ENCODE measurements around the gene TCF12.
"Not testable (repeated sequence)": the region's sequence is repeated elsewhere in the genome, so short reads cannot be mapped to it uniquely, and the experiment has no call there.

The TCF12 gene

DNA sequence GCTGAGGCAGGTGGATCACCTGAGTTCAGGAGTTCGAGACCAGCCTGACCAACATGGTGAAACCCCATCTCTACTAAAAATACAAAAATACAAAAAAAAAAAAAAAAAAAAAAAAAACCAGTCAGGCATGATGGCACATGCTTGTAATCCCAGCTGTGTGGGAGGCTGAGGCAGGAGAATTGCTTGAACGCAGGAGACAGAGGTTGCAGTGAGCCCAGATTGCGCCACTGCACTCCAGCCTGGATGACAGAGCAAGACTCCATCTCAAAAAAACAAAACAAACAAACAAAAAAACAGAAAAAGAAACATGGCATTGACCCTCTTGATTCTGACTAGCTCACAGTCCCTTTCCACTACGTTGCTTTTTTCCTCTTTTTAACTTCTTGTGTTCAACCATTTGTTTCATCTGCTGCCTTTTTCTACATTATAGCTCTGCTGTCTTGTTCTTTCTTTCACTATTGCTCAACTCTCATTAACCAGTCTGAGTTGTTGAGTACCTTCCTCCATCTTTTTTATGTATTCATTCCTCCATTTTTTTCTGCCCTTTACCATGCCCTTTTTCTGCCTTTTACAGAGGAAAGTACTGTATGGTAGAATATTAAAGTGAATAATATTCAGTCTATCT is 179.6 kb downstream of the TCF12 start:
- not testable (repeated sequence) for DNase-seq

DNA sequence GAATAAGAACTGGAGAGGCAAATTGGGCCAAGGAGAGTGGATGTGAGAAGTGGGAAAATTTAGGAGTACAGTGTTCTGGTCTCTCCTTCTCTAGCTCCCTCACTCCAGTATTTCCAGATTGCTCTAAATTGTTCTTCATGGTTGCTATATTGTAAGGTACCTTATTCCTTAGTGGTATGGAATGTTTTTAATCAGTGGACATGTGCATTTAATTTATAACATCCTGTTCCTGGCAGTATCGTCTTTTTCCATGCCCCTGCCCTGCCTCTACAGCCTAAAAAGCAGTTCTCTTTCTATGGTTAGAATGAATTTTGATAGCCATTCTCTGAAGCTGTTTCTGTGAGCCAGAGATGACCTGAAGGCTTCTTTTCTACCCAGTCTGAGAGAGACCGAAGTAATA is 180.5 kb downstream of the TCF12 start:
- no peak for DNase-seq

DNA sequence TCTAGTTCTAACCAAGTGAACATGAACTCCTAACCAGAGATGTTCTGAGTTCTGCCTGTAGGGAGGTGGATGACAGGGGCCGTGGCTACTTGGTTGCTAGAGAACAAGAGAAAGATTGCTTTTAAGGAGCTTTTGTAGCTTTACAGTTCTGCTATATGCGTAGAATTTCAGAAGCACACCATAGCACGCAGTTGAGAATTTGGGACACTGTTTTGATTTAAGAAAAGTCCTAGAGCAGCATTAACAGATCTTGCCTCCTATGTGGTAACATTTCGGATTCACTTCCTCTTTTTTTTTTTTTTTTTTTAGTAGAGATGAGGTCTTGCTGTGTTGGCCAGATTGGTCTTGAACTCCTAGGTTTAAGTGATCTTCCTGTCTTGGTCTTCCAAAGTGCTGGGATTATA is 181.7 kb downstream of the TCF12 start:
- no peak for DNase-seq

DNA sequence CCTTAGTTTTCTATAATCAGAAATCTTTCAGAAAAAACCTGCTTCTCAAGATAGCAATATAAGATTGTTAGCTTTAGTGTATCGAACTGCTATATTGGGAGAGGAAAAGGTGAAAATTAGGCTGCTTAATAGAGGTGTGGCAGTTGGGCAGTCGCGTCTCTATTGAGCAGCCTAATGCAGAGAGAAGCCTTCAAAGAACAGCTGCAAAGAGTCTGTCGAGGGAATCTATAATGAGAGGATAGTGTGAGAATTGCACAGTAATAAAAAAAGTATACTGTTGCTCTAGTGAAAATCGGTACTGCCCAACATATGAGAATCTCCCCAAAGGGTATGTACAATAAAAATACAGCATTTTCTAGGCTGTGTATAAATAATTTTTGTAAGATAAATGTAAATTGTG is 184.4 kb downstream of the TCF12 start:
- DNase-seq, result no peak

DNA sequence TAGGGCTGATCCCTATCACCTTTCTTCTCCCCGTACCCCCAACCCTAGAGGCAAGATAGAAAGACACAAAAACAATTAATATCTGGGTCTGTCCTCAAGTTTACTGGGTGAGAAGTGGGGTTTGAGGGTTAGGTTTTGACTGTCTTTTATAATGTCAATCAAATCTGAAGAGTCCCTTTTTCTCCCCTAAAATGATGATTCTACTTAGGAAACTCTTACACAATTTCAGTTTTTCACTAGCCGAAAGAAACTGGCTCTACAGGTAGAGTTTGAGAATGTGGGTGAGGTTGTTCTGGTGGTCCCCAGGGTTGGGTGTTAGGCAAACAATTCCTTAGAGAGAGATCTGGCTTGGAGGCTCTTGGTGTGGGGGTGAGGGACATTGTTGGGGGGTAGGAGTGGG is 189.9 kb downstream of the TCF12 start:
- DNase-seq, result no peak

DNA sequence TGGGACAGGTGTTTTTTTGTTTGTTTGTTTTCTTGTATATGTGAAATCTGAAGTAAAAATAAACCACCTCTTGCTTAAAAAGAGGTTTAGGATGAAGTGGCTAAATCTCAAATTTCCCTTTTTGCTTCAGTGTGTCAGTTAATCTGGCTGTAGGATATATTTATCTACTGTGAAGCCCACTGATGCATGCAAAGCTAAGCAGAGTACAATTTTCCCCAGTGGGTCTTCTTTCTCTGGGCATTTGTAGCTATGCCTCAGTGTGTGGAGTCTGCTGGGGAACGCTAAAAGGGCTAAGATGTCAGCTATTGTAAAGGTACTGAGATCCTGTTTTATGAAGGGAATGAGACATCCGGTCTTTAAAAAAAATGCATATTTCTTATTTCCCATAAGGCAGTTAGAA is 190.6 kb downstream of the TCF12 start:
- no peak for DNase-seq

DNA sequence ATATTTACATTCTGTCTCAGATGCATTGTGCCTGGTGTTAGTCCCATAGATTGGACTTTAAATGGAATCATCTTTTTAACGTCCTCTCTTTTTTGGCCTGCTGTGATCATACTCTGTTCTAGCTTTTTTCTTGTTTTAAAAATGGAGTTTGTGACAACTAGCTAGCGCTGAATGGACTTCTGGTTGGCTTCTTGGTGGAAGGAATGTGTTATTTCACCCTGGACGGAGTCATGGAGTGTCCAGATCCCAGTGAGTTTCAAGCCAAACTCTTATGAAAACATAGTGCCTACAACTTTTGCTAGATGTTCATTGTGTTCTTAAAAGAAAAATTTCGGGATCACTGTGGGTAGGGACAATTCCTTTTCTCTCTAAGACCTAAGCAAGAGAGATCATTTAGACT is 192.6 kb downstream of the TCF12 start:
- no peak for DNase-seq

DNA sequence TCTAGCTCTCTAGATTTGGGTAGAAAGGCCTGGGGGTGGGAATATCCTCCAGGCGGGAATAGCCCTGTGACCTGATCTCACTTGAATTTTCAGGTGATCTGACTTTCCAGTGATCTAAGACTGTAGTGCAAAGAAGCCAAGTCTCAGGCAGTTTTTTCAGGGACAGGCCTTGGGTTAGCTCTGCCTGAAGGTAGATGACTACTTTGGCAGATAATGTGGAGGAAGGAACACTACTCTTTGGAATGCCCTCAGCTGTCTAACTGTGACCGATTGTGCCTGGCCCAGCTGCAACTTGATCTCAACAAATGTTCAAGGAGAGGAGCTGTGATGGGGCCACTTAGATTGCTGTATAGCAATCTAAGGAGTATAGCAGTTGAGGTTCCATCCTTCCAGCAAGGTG is 193.7 kb downstream of the TCF12 start:
- no peak for DNase-seq

DNA sequence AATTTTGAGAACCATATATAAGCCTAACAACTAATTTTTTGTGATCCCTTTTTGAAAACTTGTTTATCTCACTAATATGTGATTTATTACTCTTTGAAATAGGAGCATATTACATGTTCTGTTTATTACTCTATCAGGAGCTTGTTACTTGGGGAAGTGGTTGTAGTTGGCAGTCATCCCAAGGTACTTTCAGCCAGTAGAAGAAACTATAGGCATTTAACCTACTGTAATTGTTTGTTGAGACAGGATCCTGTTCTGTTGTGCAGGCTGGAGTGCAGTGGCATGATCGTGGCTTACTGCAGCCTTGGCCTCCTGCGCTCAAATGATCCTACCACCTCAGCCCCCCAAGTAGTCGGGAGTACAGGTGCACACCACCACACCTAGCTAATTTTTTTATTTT is 195.6 kb downstream of the TCF12 start:
- no peak for DNase-seq

DNA sequence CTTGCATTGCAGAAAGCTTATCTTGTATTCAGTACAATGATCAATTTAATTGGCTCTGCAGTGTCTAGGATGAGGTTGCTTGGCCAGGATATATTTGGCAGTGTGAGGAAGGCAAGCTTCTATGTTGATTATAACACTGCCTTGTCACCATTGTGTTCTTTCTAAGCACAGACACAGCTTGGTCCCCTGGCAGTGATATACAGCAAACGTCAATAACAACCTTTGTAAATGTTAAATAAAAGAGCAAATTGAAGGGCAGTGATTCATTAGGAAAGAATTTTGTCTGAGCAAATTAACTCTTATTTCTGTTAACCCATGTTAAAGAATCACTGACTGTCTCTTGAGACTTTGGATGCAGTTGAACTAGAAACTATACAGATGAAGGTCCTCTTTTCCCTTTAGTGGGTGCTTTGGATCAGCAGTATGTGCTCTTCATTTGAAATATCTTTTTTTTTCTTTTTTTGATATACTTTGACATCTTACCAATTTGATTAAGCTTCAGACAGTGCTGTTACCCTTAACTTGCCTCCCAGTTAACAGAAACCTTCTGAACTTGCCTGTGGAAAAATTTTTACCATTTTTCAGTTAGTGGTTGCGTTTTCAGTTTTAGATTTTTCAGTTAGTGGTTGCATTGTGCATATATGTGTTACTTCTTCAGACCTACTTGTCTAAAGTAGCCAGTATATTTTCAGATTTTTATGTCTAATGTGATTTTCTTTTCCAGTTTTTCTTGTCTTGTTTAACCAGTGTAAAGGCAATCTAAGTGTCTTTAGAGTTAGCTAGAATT is 199.8 kb downstream of the TCF12 start:
- DNase-seq, result no peak

DNA sequence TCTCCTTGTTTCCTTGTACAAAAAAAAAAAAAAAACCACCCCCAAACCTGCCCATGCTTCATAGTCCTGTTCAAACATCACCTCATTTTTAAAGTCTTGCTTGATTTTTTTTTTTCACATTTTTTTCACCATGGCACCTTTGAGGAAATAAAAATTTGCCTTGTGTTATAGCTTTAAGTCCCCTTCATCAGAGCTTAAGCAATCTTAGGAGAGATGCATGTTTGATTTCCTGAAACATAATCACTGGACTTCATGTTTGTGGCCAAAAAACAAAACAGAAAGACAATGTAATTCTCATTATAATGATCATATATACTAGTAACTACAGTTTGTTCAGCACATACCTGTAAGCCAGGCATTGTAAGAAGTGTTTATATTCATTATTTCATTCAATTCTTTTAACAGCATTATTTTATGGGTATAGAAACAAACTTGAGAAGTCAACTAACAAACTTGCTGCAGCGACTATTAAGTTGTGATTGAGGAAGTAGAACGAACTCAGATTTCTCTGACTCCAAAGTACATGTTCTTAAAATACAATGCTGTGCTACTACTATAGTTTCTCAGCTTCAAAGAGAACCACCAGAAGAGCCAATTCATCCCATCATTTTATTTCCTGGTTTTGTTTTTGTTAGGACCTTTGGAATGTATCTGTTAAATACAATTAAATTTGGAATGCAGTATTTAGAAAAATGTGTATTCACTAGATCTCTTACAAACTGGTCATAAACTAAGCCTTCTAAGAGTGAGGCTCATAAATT is 203.8 kb downstream of the TCF12 start:
- no peak for DNase-seq

DNA sequence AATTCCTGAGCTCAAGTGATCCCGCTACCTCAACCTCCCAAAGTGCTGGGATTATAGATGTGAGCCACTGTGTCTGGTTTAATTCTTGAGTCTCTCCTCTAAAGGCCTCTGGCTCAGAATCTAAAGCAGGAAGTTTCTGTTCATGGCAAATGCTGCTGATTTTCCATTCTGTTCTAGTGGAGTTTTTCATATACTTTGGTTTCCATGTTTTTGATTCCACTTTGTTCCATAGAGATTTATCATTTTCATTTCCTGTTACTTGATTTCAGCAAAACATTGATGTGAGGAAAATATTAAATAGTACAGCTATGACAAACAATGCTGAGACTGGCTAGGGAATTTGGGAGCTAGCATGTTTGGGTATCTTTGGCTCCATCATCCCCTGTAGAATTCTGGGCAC is 205.6 kb downstream of the TCF12 start:
- no peak for DNase-seq

DNA sequence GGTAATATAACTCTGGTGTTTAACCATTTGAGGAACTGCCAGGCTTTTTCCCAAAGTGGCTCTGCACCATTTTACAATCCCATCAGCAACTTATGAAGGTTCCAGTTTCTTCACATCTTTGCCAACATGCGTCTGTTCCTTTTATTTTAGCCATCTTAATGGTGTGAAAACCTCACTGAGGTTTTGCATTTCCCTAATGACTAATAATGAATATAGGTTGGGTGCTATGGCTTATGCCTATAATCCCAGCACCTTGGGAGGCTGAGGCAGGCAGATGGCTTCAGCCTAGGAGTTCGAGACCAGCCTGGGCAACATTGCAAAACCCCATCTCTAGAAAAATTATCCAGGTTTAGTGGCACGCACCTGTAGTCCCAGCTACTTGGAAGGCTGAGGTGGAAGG is 210.6 kb downstream of the TCF12 start:
- DNase-seq, result no peak

DNA sequence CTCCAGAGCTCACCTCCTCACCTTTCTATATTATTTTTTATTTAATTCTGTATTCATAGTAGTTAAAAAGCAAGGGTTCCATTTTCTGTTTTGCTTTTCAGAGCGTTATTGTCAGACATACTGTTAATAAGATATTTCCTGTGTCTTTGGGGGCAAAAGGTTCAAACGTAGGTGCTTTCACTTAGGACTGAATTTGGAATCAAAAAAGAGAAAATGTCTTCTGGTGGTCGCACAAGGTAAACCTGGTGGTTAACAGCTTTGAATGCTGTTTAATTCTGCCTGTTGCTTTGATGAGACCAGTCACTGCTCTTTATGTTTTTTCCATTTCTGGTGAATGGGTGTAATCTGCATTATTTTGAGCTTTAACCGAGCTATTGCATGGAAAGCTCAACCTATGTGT is 212.5 kb downstream of the TCF12 start:
- no peak for DNase-seq

DNA sequence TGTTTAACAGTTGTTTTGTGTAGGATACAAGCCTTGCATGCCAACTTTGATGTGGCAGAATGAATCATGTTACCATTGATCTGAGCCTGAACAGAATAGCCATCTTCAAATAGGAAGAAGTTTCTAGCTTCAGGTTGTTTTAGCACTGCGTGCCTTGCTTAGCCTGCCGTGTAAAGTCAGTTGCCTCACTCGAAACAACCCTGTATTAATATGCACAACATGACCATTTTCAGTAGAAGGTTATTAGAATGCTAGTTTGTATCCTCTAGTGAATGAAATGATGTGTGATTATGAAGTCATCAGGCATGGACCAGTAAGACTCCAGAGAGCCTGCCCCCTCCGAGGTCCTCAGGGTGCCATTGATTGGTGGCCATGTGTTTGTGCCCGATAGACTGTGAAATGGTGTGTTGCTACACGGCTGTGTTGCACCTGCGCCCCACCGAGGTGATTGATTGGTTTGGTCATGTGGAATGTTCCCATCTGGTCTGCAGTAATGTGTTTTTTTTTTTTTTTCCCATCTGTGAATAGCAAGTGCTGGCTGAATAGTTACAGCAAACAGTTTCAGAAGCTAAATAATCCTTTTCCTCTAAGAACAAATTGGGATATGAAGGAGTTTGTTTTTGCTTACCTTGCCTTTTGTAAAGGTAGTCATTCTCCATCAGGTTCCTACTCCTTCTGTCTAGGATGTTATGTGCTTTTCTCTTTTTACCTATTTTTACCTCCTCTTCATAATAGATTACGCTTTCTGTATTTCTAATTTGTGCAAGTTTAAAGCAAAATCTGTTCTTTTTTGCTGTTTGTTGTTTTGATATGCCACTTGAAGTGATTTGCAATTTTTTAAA is 214.9 kb downstream of the TCF12 start:
- peak; percentile 6 for DNase-seq

DNA sequence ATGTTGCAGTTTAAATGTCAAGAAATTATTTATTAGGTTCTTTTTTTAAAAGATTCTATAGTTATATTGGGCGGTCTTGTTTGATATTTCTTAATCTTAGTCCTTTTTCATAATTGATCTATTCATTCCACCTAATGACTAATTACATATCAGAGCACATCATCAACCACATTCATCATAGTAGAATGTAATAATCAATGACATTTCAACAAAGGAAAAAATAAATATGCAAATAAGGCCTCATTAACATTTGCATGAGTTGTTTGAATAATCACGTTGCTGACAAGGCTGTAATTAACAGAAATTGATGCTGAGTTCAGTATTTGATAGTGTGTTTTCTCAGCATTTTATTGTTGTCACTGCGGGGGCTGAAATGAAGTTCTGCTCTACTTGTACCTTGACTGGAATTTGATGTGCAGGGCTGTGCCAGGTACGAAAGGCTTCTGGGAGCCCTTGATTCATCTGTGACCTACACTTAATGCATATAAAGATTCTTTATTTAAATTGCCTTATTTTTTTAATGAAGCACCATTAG is 215.7 kb downstream of the TCF12 start:
- no peak for DNase-seq

DNA sequence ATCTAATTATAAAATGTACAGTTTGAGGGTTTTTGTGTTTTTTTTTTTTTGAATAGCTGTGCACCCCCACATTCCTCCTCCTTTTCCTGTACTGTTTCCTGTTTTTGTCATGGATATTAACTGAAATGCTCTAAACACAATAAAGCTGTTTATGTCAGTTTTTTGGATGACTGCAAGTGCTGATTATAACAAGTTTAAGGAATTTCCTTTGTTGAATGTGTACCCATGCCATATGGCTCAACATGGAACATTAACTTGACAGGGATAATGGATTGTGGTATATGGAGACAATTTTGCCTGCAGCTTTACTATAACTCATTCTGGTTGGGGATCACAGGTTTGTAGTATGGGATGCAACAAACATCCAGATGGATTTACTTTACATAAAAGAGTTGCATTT is 216.4 kb downstream of the TCF12 start:
- no peak for DNase-seq

DNA sequence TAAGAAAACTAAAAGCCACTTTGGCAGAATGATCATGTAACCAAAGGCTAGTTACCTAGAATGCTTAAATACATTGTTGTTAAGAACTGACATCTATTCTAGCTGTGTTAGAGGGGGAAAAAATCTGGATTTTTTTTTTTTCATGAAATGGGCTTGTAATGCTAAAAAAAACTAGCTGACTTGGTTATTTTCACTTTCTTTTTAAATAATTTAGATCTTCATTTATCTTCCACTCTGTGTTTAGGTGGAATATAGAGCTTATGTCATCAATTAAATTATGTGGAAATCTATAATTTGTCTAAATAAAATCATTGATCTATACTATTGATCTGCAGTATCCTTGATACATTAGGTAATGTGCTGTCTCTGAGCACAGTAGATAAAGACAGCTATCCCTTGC is 217.4 kb downstream of the TCF12 start:
- DNase-seq, result no peak

DNA sequence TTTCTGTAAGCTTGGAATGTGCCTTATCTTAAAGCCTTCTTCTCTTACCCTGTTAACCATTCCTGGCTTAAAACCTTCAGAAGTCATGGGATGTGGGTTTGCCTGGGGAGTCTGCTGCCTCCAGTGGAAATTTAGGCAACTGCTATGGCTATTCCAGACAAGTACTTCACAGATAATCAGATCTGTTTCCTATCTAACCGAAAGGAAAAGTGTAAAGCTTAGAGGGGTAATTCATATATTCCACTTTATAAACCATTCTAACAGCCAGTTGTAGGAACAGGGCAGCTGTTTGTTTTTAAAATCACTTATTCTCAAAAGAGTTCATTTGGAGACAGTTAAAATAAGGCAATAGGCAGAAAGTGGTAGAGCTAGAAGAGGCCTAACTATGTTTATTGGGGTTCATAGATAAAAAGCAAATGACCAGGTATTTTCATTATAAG is 219.9 kb downstream of the TCF12 start:
- DNase-seq, result no peak

DNA sequence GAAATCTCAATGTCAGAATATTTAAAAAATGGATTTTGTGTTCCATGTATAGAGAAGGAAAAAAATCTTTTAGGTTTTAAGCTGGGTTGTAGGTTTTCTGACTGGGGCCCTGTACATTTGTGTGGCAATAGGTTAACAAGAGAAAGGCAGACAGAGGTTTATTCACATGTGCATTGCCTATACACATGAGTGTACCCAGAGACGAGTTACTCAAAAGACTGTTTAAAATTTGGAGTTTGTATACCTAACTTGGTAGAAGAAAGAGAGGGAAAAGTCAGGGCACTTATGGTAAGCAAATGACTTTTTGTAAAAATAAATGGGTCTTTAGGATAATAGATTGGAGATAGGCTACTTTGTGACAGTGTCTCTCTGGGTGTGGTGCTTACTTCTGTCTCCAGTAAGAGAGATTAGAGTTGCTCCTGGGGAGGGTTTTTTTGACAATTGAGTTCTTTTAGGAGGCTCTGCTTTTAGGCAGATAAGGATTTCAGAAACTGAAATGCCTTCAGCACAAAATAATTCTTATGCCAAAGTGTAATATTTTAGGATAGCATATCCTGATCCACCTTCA is 225.2 kb downstream of the TCF12 start:
- DNase-seq, result no peak

DNA sequence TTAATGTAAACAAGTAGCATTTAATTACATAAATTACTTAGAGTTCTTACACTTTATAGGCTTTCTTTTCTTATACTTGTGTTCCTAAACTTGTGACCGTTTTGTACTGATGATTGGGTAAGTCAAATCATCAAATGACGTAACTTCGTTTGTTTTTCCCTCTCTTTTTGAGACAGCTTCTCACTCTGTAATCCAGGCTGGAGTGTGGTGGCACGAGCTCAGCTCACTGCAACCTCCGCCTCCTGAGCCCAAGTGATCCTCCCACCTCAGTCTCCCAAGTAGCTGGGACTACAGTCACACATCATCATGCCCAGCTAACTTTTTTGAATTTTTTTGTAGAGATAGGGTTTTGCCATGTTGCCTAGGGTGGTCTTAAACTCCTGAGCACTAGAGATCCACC is 226.0 kb downstream of the TCF12 start:
- DNase-seq, result no peak

DNA sequence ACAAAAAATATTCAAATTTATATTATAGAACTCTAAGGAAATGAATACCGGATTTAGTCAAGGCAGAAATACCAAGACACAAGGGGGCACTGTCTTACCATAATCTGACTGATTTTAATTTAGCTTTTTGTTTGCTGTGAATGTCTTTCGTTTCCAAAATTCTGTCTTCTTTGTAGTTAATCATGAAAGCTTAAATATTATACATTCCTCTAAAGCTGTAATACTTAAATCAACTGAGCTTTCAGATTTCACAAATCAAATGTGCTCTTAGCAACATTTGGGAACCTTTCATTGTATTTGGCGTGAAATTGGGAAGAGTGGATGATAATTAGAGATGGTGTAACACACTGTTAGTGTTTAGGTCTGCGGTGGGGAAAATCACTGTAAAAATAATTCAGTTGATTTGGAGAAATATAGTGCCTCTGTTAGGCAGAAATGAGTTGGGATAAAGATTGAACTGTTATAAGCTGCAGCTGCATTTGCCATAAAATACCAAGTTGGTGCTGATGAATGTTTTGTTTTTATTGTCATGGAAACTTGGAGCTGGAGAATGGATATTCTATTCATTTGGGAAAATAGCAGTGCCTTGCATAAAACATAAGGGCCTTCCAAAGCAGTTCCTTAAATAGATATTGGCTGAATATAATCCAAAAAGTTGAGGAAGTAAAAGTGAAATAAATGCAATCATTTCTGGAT is 228.2 kb downstream of the TCF12 start:
- no peak for DNase-seq

Measured in stimulated activated CD4-positive, alpha-beta T cell treated with anti-CD3 and anti-CD28 coated beads, Interleukin-1b, Interleukin-23, amount 100 ng/mL, for 48 hours (primary cell).